ENCODE measurements around the gene ACO1.

ACO1 gene

DNA sequence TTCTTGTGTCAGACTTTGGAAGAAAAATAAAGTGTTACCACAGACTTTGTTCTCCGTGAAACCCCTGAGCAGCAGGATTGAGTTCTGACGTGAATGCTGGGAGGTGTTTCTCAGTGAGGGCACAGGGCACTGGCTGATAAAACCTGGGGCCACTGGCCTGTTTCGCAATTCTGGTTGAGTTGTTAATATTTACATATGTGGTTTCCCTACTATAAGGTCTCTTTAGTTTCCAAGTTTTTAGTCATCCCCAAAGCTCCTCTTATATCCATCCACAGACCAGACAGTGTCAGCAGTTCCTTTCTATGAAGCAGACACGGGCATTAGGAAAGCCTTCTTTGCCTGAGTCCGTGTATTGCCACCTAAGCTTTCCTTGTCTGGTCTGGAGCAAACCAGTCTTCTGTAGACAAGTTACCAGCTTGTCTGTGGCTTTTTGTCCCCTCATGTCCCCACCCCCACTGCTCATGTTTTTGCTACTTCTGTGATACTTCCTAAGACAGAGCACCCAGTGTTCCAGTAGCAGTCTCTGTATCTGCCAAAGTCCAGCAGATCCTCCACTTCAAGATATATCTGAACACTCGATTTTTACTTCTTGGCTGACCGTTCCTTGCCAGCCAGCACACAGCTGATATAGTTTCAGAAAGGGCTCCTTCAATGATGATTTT lies 42.0 kb downstream of the ACO1 start:
- no peak for TF ChIP-seq CTCF (IDR thresholded peaks at IDR 0.05; ENCODE audit: low read length, missing control alignments)
- H3K4me3 ChIP-seq (replicated peaks; ENCODE audit: low read depth, low read length): no peak overlapping the region
- DNase-seq (ENCODE audit: low read depth): peak; percentile 95

DNA sequence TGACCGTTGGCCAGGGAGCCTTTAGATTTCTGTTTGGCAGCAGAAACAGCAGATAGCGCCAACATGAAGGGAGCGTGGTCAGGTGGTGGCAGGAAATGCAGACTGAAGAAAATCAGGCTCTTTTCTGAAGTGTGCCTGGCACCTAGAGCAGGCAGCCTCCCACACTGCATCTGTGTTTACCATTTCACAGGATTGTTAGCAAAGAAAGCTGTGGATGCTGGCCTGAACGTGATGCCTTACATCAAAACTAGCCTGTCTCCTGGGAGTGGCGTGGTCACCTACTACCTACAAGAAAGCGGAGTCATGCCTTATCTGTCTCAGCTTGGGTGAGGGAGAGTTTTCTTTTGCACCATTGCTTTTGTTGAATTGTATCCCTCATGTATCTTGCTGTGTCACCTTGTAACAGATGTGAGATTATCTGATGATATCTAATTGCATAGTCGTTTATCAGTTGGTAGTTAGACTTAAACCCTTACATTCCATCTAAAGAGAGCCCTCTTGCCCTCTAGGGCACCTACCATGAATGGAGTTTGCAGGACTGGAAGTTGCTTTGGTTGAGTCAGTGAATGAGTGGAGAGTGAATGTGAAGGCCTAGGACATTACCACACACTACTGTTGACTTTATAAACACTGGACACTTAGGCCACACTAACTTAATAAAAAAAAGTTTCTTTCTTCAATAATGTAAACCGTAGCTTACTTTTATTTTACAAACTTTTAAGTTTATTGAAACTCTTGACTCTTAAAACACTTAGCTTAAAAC lies 42.8 kb downstream of the ACO1 start:
- TF ChIP-seq CTCF (IDR thresholded peaks at IDR 0.05; ENCODE audit: low read length, missing control alignments): no peak
- peak; percentile 41 for DNase-seq (ENCODE audit: low read depth)
- H3K4me3 ChIP-seq (replicated peaks; ENCODE audit: low read depth, low read length): no peak overlapping the region

DNA sequence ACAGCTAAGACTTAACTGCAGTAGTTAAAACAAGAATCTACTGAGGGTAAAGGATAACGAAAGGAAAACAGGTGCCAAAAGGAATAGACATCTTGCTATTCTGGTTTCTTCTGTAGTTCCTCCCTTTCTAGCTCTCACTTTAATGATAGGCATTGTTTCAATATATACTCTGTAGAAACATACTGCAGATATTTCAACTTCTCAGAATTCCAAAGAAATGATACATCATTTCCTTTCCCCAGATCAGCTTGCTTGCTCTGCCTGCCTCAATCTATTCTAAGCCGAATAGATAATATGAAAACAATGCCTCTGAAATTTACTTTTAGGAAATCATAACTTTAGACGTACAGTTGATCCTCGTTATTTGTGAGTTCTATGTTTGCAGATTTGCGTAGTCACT lies 46.3 kb downstream of the ACO1 start:
- DNase-seq (ENCODE audit: low read depth): peak; percentile 78
- H3K4me3 ChIP-seq (replicated peaks; ENCODE audit: low read depth, low read length): no peak overlapping the region
- TF ChIP-seq CTCF (IDR thresholded peaks at IDR 0.05; ENCODE audit: low read length, missing control alignments): no peak

GRCh38 chr9:32431196-32431595 lies 46.8 kb downstream of the ACO1 start:
- peak; percentile 22 for DNase-seq (ENCODE audit: low read depth)
- H3K4me3 ChIP-seq (replicated peaks; ENCODE audit: low read depth, low read length): no peak overlapping the region
- no peak for TF ChIP-seq CTCF (IDR thresholded peaks at IDR 0.05; ENCODE audit: low read length, missing control alignments)

DNA sequence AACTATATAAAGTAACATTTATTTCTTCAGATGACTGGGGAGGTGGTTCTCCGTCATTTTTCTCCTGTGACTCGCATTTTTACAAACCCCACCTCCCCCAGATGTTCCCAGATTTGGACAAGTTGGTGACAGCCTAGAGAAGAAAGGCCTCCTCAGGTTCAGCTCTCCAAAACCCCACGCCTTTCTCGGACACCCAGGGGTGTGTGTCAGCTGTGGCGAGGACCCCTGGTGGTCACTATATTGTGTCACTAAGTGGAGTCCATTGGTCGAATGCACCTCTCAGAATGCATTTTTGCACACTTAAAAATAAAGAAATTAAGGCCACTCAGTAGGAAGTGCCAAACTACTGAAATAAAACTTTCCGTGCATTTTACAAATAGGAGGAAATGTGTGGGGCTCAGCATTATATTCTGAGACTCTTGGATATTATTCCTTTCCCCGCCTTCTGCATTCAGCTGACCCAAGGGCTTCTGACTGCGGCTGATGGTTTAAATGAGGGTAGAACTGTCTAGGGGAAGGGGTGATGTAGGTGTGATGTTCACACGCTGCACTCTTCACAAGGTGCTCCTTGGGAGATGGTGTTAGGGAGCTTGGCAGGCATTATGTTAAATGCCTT lies 47.6 kb downstream of the ACO1 start:
- peak; percentile 60 for TF ChIP-seq CTCF (IDR thresholded peaks at IDR 0.05; ENCODE audit: low read length, missing control alignments)
- H3K4me3 ChIP-seq (replicated peaks; ENCODE audit: low read depth, low read length): no peak overlapping the region
- peak; percentile 71 for DNase-seq (ENCODE audit: low read depth)

- no peak overlapping the region for H3K4me3 ChIP-seq (replicated peaks; ENCODE audit: low read depth, low read length)
- no peak for DNase-seq (ENCODE audit: low read depth)
- no peak for TF ChIP-seq CTCF (IDR thresholded peaks at IDR 0.05; ENCODE audit: low read length, missing control alignments)
These were observed 50.4 kb downstream of the ACO1 start for GRCh38 chr9:32434892-32435291.

All from fibroblast of pulmonary artery (primary cell).